Measurements from ENCODE around the gene BCL11B.

BCL11B gene

GRCh38 chr14:99157246-99157645 lies 114.8 kb downstream of the BCL11B start:
- TF ChIP-seq EZH2phosphoT487 (conservative IDR thresholded peaks at IDR 0.05; ENCODE audit: low read length) (no peak), CTCF (IDR thresholded peaks at IDR 0.05; ENCODE audit: insufficient read depth, low read length, poor library complexity, severe bottlenecking) (no peak)
- Histone ChIP-seq H3K9me3 (ENCODE audit: insufficient read depth, low read length) (no peaks in the 10 kb centered on the region), H3K9me2 (replicated peaks; ENCODE audit: insufficient read depth, low read length) (no peaks in the 10 kb centered on the region), H2AFZ (ENCODE audit: low read depth, low read length, severe bottlenecking) (no peak overlapping the region), H3K36me3 (ENCODE audit: low read length) (no peaks in the 10 kb centered on the region), H3K4me3 (ENCODE audit: insufficient read depth, low read length, poor library complexity, severe bottlenecking) (no peak overlapping the region), H3K4me2 (ENCODE audit: low read depth, low read length, poor library complexity, severe bottlenecking) (no peak overlapping the region), H3K27ac (ENCODE audit: low read depth, low read length) (no peak overlapping the region), H4K20me1 (ENCODE audit: low read depth, low read length) (no peaks in the 10 kb centered on the region), H3K79me2 (ENCODE audit: insufficient read depth, low read length) (no peaks in the 10 kb centered on the region), H3K27me3 (ENCODE audit: low read length) (no peaks in the 10 kb centered on the region), H3F3A (ENCODE audit: insufficient read depth) (no peaks in the 10 kb centered on the region), H3K9ac (ENCODE audit: low read length) (no peak overlapping the region)

GRCh38 chr14:99156814-99157213 lies 115.2 kb downstream of the BCL11B start:
- no peaks in the 10 kb centered on the region for H3K79me2 ChIP-seq (ENCODE audit: insufficient read depth, low read length)
- TF ChIP-seq EZH2phosphoT487 (conservative IDR thresholded peaks at IDR 0.05; ENCODE audit: low read length): no peak
- TF ChIP-seq CTCF (IDR thresholded peaks at IDR 0.05; ENCODE audit: insufficient read depth, low read length, poor library complexity, severe bottlenecking): no peak
- H3K4me3 ChIP-seq (ENCODE audit: insufficient read depth, low read length, poor library complexity, severe bottlenecking): no peak overlapping the region
- H3K9ac ChIP-seq (ENCODE audit: low read length): no peak overlapping the region
- H3K4me2 ChIP-seq (ENCODE audit: low read depth, low read length, poor library complexity, severe bottlenecking): no peak overlapping the region
- H3K9me3 ChIP-seq (ENCODE audit: insufficient read depth, low read length): no peaks in the 10 kb centered on the region
- no peak overlapping the region for H2AFZ ChIP-seq (ENCODE audit: low read depth, low read length, severe bottlenecking)
- H3K27ac ChIP-seq (ENCODE audit: low read depth, low read length): no peak overlapping the region
- H3K36me3 ChIP-seq (ENCODE audit: low read length): no peaks in the 10 kb centered on the region
- no peaks in the 10 kb centered on the region for H3K9me2 ChIP-seq (replicated peaks; ENCODE audit: insufficient read depth, low read length)
- no peaks in the 10 kb centered on the region for H3K27me3 ChIP-seq (ENCODE audit: low read length)
- no peaks in the 10 kb centered on the region for H4K20me1 ChIP-seq (ENCODE audit: low read depth, low read length)
- no peaks in the 10 kb centered on the region for H3F3A ChIP-seq (ENCODE audit: insufficient read depth)

GRCh38 chr14:99156090-99156425 lies 115.9 kb downstream of the BCL11B start:
- Histone ChIP-seq H3K9me3 (ENCODE audit: insufficient read depth, low read length) (no peaks in the 10 kb centered on the region), H3K9me2 (replicated peaks; ENCODE audit: insufficient read depth, low read length) (no peaks in the 10 kb centered on the region), H3K4me2 (ENCODE audit: low read depth, low read length, poor library complexity, severe bottlenecking) (no peak overlapping the region), H3F3A (ENCODE audit: insufficient read depth) (no peaks in the 10 kb centered on the region), H3K36me3 (ENCODE audit: low read length) (no peaks in the 10 kb centered on the region), H2AFZ (ENCODE audit: low read depth, low read length, severe bottlenecking) (no peak overlapping the region), H3K79me2 (ENCODE audit: insufficient read depth, low read length) (no peaks in the 10 kb centered on the region), H3K27ac (ENCODE audit: low read depth, low read length) (no peak overlapping the region), H3K27me3 (ENCODE audit: low read length) (no peaks in the 10 kb centered on the region), H3K9ac (ENCODE audit: low read length) (no peak overlapping the region), H4K20me1 (ENCODE audit: low read depth, low read length) (no peaks in the 10 kb centered on the region), H3K4me3 (ENCODE audit: insufficient read depth, low read length, poor library complexity, severe bottlenecking) (no peak overlapping the region)
- TF ChIP-seq CTCF (IDR thresholded peaks at IDR 0.05; ENCODE audit: insufficient read depth, low read length, poor library complexity, severe bottlenecking): no peak
- no peak for TF ChIP-seq EZH2phosphoT487 (conservative IDR thresholded peaks at IDR 0.05; ENCODE audit: low read length)

All from SU-DHL-6 (cell line).